Inferior parietal cortex (tissue), 1 donor: ENCODE data around the gene ARHGAP40.

ENCODE experiments used
- DNase-seq: peaks from one replicate; pipeline ENCODE4 v3.0.0-alpha.2; 2016; ENCODE audit errors: extremely low spot score

The ARHGAP40 gene

DNA sequence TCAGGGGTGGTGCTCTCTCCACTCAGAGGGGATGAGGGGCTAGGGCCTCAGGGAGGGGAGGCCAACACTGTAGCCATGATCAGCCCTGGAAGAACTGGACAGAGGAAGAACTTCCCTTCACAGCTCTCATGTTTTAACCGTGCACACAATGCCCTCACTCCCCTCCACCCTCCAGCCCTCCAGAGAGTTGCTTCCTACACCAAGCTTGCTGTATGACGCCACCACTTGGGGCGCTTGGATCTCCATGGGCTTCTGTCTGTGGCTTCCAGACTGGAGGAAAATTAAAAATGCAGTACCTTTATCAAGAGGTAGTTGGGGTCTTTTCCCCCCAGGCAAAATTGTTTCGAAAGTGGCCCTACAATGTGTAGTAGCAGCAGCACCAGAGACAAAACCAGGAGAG, 48.4 kb downstream of the ARHGAP40 start:
- DNase-seq, result no peak

DNA sequence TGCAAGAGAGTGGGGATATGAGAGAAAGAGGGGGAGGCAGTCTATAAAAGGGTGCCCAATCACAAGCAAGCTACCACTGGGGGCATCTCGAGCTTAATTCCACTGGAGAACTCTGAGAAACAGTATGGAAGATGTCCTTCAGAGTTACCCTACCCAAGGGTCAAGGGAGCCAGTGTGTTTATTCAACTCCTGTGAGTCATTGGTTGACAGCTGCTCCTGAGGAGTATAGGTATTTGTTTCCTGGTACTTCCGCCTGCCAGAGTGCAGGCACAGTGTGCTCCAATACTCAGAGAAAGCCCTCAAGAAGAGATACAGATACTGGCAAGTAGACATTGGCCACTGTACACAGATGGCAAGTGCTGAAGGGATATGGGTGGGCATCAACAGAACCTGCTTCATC, 49.5 kb downstream of the ARHGAP40 start:
- DNase-seq, result no peak

DNA sequence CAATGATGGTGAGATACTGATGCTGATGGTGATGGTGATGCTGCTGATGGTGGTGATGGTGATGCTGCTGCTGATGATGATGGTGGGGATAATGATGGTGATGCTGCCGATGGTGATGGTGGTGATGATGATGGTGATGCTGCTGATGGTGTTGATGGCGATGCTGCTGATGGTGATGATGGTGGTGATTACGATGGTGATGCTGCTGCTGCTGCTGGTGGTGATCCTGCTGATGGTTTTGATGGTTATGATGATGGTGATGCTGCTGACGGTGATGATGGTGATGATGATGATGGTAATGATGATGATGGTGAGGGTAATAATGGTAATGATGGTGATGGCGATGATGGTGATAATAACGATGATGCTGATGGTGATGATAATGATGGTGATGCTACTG, 50.0 kb downstream of the ARHGAP40 start:
- DNase-seq, result no peak

DNA sequence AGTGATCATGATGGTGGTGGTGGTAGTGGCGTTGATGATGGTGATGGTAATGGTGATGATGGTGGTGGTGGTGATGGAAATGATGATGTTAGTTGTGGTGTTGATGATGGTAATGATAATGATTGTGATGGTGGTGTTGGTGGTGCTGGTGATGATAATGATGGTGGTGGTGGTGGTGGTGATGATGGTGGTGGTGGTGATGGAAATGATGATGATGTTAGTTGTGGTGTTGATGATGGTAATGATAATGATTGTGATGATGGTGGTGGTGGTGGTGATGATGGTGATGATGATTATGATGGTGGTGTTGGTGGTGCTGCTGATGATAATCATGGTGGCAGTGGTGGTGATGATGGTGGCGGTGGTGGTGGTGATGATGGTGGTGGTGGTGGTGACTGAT, 51.4 kb downstream of the ARHGAP40 start:
- DNase-seq, result no peak

DNA sequence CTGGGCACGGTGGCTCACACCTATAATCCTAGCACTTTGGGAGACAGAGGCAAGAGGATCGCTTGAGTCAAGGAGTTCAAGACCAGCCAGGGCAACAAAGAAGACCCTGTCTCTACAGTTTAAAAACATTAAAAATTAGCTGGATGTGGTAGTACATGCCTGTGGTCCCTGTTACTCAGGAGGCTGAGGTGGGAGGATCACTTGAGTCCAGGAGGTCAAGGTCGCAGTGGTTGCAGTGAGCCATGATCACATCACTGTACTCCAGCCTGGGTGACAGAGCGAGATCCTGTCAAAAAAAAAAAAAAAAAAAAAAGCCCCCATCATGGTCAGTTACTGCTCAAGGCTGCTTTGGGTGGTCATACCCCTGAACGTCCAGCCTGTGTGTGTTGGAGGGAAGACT, 55.8 kb downstream of the ARHGAP40 start:
- DNase-seq, result no peak

DNA sequence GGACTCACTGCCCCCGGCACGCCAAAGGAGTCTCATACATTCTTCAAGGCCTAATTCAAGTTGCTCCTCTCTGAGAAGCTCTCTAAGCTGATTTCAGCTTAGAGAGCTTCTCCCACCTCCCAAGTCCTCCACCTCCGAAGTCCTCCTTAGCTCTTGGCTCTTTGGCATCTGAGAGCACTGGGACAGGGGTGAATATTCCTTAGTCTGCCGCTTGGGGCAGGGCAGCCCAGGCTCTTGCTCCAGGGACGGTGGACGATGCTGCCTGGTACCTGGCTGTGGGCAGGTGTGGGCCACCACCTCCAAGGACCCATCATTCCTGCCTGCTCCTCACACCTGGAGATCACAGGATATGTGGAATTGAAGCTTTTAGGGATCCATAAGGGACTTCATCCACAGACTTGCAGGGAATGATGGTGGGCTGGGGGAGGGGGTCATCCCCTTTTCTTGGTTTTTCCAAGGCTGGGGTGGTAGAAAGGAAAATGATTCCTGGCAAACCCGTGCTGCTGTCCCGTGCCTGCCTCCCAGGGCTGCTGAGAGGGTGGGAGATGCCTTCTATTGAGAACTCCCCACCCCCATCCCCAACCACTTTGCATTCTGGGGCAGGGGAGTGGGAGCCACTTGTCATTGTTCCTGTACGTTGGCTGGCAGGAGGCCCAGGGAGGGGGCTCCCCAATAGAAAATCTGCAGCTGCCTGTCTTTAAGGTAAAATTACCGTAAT, 57.4 kb downstream of the ARHGAP40 start:
- peak; percentile 40 for DNase-seq

DNA sequence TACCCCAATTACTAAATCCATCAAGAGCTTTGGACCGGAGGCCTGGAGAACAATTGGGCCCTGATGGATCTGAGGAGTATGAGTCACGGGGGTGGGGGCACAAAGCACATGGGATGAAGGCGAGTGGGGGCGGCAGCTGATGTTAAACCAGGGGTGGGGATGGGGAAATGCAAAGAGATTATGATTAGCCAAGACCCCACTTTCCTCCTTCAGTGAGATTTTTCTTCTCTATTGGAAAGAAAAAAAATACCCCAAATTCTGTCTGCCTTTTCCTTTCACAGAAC, 57.9 kb downstream of the ARHGAP40 start:
- no peak for DNase-seq

DNA sequence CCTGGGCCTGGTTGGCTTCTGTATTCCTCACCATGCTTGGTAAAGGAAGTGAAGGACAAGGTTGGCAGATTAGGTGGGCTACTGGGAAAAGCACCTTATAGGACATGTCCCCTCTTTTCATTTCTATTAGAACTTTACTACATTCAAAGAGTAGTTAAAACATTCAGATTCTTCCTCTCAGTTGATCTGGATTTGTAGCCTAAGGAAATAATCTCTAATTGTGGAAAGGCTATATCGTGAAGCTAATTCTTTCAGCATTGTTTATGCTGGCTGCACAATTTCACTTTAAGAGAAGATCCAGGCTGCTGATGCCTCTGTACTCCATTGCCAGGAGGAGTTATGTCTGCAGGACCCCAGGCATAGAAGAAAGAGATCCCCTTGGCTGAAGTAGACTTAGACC, 58.8 kb downstream of the ARHGAP40 start:
- DNase-seq, result no peak

DNA sequence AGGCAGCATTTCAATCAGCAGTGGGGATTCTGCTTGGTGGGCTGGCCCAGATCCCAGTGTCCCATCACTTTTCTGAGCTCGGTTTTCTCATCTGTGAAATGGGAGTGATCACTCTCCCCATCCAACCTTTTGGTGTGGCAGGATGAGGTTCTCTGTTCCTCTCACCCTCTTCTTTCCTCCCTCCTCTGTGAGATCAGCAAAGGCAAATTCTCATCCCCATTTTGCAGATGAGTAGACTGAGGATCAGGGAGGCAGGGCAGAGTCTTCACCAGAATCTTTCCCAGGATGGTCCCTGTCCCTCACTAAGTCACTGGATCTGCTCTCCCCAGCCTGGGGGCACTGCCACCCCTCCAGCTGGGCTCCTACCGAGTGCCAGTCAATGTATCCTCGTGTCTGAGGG, 62.1 kb downstream of the ARHGAP40 start:
- DNase-seq, result no peak

DNA sequence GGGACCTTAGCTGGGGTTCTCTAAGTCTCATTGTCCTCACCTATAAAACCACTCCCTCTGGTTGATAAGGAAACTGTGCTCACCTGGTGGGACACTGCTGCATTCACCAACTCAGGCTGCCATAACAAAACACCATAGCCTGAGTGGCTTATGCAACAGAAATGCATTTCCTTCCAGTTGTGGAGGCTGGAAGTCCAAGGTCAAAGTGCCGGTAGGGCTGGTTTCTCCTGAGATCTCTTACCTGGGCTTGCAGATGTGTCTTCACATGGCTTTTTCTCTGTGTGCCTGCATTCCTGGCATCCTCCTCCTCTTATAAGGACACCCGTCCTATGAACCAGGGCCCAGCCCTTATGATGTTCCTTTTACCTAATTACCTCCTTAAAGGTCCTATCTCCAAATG, 62.7 kb downstream of the ARHGAP40 start:
- no peak for DNase-seq

DNA sequence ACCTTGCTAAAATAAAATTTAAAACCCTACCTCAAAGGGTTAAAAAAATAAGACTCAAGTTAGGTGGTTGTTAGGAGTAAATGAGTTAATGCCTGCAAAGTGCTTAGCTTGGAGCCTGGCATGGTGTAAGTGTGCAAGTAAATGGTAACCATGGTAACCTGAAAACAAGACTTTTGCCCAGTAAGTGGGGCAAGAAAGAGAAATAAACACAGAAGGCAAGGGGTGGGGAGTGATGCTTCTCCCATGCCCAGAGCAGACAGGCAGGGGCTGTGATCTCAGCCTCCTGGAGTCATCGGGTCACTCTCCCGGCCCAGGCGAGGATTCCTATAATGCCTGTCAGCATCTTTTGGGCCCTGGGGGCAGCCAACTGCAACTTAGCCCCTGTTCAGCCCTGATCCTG, 63.5 kb downstream of the ARHGAP40 start:
- DNase-seq, result no peak

DNA sequence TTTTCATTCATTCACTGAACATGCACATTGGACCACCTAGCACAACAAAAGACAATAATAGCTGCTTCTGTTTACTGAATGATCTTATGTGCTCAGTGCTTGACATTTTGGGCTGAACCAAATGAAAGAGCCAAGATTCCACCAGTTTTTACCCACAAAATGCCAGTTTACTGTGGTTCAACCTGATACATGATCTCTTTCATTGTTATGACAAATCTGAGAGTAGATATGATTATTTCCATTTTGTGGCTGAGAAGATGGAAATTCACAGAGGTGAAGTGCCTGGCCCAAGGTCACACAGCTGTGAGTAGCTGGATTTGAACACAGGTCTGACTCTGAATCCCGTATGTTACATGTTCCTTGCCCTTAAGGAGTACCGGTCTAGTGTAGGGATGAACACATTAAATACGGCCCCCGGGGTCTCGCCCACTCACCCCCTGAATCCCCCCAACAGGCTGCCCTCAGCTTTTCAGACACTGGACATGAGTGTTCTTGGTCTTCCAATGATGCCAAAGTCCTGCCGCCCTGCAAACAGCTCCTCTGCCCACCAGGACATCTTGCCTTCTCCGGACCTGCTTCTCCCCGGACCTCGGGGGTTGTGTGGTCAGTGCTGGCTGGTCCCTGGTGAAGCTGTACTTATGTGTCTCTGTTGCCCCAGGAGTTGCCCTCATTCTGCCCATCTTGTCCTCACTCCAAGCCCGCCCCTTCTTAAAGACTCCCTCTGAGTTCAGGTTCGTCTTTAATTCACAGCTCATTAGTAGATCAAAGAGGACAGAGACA, 64.1 kb downstream of the ARHGAP40 start:
- no peak for DNase-seq

DNA sequence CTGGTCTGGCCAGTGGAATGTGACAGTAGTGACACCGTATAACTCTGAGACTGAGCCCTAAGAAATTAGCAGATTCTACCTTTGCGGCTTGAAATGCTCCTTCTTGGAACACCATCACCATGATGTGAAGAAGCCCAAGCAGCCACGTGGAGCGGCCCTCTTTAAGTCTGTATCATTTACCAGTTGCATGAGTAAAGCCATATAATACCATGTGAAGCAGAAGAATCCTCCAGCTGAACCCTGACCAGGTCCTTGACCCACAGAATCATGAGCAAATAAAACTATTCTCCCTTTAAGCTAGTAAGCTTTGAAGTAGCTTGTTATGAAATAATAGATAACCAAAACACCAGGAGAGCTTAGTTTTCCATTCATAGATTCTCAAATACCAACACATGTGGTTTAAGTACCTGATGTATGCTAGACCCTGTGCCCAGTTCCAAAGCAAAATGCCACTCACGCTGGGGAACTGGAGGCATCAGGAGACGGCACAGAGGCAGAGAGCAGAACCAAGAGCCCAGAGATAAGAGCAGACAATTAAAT, 65.9 kb downstream of the ARHGAP40 start:
- no peak for DNase-seq

DNA sequence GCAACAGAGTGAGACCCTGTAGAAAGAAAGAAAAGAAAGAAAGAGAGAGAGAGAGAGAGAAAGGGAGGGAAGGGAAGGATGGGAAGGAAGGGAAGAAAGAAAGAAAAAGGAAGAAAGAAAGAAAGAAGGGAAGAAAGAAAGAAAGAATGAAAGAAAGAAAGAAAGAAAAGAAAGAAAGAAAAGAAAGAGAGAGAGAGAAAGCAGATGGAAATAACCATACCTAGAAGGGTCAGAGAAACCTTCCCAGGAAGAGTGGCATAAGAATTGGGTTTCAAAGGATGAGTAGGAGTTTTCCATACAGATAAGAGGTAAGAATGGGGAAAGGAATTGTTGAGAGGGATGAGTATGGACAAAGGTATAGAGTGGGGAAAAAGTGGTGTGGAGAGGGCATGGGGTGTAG, 68.1 kb downstream of the ARHGAP40 start:
- DNase-seq, result no peak

DNA sequence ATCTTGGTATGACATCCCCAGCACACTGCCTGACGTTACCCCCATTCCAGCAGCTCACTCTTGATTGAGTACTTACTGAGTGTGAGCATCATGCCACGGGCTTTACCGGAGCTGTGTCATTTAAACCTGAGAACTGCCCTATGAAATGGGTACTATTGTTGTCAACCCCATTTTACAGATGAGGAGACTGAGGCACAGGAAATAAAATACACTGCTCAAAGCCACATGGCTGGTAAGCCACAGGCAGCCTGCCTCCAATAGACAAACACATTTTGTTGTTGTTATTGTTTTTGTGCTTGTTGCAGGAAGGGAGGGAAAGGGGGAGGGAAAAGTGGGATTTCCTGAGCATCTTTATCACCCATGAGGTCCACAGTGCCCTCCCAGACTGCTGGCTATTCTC, 69.2 kb downstream of the ARHGAP40 start:
- DNase-seq, result no peak

DNA sequence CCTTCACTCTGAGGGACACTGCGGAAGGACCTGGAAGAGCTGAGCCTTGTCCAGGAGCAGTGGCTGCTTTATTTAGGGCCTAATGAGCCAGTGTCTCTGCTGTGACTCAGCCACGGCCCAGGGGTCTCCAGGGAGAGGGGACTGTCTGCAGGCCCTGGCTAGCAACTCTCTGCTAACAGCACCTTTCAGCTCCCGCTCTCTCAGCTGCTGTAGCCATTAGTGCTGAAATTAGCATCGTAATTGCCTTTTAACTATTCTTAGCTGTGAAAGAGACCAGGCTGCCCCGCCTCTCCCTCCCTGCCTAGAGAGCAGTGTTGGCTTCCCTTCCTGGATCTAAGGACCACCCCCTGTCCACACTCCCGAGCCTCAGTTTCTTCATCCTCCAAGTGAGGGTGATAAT, 69.6 kb downstream of the ARHGAP40 start:
- DNase-seq, result no peak

DNA sequence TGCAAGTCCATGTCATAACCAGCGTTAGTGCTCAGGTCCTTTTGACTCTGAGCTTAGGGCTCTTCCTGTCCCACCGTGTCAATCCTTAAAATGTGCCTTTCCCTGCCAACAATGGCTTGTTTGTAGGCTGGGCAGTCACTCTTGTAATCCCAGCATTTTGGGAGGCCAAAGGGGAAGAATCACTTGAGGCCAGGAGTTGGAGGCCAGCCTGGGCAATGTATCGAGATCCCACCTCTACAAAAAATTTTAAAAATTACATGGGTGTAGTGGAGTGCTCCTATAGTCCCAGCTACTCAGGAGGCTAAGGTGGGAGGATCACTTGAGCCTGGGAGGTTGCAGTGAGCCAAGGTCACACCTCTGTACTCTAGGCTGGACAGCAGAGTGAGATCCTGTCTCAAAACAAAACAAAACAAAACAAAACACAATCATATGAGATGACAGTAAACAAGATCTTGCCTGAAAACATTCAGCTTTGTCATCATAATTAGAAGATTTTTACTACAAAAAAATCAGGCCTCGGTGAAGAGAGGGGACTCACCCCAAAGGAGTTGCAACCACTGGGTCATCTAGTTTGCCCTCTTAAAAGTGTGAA, 70.2 kb downstream of the ARHGAP40 start:
- no peak for DNase-seq

DNA sequence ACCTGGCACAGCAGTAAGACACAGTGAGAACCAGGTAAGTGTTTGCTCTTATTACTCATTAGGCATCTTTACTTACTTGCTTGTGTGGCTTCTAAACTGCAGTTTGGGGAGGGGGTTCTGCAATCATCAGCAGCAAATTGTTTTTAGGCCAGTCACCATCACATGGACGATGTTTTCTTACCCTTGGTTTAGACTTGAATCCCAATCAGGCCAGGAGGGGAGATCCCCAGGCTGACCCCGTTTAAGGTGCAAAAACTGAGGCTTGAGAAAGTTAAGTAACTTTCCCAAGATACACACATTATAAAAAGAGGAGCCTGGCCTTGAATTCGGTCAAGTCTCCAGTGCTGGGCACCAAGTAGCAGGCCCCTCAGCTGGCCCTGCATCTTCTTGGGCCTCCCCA, 70.9 kb downstream of the ARHGAP40 start:
- DNase-seq, result no peak

DNA sequence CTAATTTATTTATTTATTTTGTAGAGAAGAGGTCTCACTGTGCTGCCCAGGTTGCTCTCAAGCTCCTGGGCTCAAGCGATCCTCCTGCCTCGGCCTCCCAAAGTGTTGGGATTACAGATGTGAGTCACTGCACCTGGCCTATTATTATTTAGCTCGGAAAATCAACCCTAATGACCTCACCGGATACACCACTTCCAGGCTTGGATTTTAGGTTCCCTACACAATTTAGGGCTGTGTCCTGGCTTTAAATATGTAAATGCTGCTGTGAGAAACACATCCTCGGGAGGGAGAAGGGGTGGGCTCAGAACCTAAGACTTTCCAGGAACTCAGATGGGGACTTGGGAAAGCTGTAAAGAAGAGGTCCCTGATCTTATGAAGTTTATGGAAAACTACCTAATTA, 71.7 kb downstream of the ARHGAP40 start:
- DNase-seq, result no peak

DNA sequence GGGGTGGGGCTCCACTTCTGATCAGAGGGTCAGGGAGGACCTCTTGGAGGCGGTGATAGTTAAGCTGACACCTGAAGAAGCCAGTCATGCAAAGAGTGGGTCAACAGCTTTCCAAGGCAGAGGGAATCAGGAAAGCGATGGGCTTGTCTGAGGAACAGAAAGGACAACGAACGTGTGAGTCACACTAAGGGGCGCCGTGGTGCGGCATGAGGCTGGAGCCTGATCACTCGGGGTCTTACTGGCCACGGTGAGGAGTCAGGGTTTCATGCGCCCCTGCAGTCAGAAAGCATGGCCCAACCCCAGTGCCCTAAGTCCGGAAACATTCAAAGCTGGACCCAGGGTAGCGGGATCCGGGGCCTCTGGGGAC, 72.1 kb downstream of the ARHGAP40 start:
- DNase-seq, result no peak

DNA sequence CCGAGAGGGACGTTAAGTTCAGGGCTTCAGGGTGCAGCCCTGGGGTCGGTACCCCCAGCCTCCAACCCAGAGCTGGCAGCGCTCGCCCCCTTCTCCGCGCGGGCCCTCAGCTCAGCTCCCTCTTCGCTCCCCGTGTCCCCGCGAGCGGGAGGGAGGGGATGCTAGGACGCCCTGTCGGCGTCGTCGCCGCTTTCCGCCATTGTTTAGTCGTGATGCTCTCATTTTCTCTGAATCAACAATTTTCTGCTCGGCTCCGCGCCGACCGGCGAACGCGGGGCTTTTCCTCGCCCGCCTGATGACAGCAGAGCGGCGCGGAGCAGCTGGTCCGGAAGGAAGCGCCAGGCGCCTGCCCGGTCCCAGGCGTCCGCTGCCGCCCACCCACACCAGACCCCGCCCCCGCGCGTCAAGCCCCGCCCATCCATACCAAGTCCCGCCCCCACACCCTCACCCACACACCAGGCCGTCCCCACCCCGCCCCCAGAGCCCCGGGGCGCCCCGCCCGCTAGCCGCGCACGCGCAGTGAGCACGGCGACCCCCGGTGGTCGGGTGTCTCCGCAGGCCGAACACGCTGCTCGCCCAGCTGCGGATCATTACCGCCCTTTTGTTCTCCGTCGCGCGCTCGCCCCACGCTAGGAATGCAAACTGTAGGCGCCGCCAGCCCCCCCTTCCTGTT, 72.6 kb downstream of the ARHGAP40 start:
- DNase-seq, result peak; percentile 53

DNA sequence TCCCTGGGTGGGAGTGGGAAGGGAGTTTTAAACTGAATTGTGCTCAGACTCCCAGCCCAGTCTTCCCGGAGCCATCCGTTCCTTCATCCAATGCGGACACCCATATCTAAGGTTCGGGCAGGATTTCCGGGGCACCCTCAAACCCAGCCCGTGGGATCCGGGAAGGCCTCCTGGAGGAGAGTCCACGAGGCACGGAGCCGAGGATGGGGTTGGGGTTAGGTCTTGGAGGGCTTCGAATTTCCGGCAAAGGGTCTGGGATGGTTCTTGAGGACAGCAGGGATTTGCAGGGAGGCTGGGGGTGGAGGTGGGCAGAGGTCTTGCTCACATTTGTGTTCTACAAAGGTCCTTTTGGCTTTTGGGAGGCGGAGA, 73.1 kb downstream of the ARHGAP40 start:
- no peak for DNase-seq

DNA sequence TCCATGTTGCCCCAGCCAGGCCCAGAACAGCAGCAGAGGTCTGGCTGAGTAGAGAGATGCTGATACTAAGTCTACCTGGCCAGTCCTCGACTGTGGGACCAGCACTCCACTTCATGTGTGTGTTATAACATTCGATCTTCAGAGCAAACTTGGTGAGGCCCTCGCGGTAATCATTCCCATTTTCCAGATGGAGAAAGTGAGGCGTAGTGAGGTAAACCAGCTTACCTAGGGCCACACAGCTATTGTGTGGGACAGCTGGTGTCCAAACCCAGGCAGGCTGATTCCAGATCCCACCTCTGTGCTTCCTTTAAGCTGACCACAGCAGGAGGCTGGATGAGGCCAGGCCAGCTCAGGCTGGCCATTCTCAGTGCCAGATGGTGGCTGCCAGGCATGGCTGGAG, 75.0 kb downstream of the ARHGAP40 start:
- no peak for DNase-seq
